Stimulated activated CD4-positive, alpha-beta T cell treated with anti-CD3 and anti-CD28 coated beads, TNF-alpha, amount 100 ng/mL, for 24 hours (primary cell): ENCODE results near the gene GAGE1.
"Not testable (repeated sequence)": the region's sequence is repeated elsewhere in the genome, so short reads cannot be mapped to it uniquely, and the experiment has no call there.

Experiments used
- DNase-seq, 3 experiments: peaks; one replicate each; pipeline ENCODE4 v3.0.0-alpha.2; 2020; ENCODE audit warnings: low read depth in 3 of 3

The GAGE1 gene, protein sequence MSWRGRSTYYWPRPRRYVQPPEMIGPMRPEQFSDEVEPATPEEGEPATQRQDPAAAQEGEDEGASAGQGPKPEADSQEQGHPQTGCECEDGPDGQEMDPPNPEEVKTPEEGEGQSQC

GRCh38 chrX:49598720-49599119 is at the start of gene GAGE1:
TSS of gene GAGE1 (plus strand) at chrX:49599020. CDS start at chrX:49600175, 1,155 bp downstream.
- not testable (repeated sequence) for DNase-seq

- not testable (repeated sequence) for DNase-seq
These were observed 47.8 kb upstream of the GAGE1 start, which contains the start of gene GAGE12E for GRCh38 chrX:49550989-49551388. TSS of gene GAGE12E (plus strand) at chrX:49551289. CDS start at chrX:49552444, 1,155 bp downstream.

GRCh38 chrX:49560542-49560941 is 38.3 kb upstream of the GAGE1 start, which contains the start of gene GAGE12F:
TSS of gene GAGE12F (plus strand) at chrX:49560842. CDS start at chrX:49561997, 1,155 bp downstream.
- DNase-seq, result not testable (repeated sequence)

DNA sequence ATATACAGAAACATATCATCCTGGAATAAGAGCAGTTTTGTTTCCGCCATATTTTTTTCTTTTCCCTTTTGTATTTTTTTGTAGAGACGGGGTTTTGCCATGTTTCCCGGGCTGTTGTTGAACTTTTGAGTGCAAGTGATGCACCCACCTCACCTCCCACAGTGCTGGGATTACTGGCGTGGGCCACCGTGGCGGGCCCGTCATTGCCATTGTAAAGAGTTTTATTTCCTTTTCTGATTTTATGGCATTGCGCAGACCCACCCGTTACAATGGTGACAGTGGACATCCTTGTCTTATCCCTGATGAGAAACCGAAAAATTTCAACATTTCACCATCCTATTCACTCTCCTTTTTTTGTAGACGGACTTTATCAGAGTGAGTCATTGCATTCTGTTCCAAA is 30.1 kb upstream of the GAGE1 start:
- not testable (repeated sequence) for DNase-seq

GRCh38 chrX:49569152-49569551 is 29.7 kb upstream of the GAGE1 start:
- DNase-seq, result not testable (repeated sequence)

DNA sequence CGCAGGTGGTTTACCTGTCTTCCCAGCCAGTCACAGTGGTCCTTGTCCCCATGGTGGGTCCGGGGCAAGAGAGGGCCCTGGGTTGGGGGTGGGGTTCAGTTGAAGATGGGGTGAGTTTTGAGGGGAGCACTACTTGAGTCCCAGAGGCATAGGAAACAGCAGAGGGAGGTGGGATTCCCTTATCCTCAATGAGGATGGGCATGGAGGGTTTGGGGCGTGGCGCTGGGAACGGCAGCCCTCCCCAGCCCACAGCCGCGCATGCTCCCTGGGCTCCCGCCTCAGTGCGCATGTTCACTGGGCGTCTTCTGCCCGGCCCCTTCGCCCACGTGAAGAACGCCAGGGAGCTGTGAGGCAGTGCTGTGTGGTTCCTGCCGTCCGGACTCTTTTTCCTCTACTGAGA is 28.7 kb upstream of the GAGE1 start, which contains the start of gene GAGE12G:
Gene GAGE12G, plus strand, starts transcription at position 301 of the 400 bp plus-strand sequence. CDS start 1,155 bp downstream, outside the sequence.
- DNase-seq, result not testable (repeated sequence)

DNA sequence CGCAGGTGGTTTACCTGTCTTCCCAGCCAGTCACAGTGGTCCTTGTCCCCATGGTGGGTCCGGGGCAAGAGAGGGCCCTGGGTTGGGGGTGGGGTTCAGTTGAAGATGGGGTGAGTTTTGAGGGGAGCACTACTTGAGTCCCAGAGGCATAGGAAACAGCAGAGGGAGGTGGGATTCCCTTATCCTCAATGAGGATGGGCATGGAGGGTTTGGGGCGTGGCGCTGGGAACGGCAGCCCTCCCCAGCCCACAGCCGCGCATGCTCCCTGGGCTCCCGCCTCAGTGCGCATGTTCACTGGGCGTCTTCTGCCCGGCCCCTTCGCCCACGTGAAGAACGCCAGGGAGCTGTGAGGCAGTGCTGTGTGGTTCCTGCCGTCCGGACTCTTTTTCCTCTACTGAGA is 19.2 kb upstream of the GAGE1 start, which contains the start of gene GAGE12H:
Gene GAGE12H, plus strand, starts transcription at position 301 of the 400 bp plus-strand sequence. CDS start 1,155 bp downstream, outside the sequence.
- not testable (repeated sequence) for DNase-seq

- not testable (repeated sequence) for DNase-seq
These were observed 9.6 kb upstream of the GAGE1 start, which contains the start of gene GAGE2A for GRCh38 chrX:49589196-49589595. TSS of gene GAGE2A (plus strand) at chrX:49589496. CDS start at chrX:49590651, 1,155 bp downstream.

DNA sequence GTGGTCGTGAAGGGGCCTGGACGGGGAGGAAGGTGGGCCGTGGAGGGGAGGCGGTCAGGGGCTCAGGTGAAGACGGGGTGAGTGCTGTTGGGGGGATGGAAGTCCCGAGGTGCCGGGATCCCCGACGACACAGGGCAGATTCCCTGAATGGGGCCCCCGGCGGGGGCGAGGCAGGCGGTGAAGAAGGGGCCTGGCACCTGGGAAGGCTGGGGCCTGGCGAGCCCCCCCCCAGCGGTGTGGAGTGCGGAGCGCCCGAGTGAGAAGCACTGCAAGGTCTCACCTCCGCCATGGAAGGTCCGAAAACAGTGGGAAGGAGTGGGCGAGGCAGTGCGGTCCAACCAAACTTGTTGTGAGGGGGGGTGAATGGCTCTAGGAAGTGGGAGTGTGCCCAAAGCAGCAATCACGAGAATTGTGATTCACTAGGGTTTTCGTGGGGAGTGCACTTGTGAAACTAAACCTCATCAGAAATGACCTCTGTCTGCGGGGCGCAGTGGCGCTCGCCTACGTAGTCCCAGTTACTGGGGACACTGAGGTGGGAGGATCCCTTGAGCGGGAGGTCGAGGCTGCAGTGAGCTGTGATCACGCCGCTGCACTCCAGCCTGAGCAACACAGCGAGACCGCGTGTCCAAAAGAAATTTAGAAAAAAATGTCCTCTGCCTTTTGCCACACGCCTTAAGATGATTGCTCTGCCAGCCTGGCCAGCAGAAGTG is 8.9 kb upstream of the GAGE1 start:
- DNase-seq, result peak in 1 of 3 experiments; percentile 0

GRCh38 chrX:49590488-49590887 is 8.3 kb upstream of the GAGE1 start:
- DNase-seq, result not testable (repeated sequence)

- no peak for DNase-seq
These were observed 12.0 kb downstream of the GAGE1 start for GRCh38 chrX:49610718-49611310.

DNA sequence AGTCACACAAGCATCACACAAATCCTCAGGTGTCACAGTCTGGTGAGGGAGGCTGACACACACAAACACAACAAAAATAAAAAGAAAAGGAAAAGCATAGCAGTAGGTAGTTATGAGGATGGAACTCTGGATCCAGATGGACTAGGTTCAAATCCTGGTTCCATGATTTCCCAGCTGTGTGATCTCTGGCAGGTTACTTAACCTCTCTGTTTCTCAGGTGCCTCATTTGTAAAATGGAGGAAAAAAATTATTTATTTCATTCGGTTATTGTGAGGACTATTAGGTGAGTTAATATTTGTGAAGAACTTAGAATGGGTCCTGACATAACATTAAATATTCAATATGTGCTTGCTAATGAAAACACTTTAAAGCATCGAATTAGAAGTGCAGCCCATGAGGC is 19.8 kb downstream of the GAGE1 start:
- DNase-seq, result no peak

DNA sequence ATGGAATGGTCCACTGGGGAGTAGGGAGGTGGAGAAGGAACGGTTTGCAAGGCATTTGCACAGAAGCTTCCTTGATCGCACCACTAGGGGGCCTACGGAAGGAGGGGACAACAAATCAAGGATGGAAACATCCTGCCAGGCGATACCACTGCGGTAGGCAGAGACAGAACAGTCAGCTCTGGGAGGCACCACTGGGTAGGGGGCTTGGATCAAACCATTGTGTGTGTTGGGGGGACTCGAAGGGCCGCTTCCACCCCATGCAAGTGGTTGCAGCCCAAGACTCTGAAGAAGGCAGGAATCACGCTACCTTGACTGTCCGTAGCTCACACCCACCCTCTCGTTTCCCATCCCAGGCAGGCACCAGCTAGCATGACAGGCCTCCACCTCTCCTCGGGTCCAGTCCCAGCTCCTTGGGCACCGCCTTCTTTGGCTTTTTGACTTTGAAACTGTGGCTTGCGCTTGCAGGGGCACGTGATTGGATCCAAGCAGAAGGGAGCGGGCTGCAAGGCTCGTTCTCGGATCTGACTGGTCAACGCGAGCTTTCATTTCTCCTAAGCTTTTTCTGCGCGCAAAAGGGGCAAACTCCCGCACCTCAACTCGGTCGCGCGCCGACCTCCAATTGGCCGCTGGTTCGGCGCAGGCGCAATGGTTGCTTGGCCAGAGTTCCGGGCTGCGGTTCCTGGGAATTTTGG is 28.4 kb downstream of the GAGE1 start:
- DNase-seq, result peak in 2 of 3 experiments; percentile 2 to 6

GRCh38 chrX:49644991-49645637 is 46.3 kb downstream of the GAGE1 start:
- DNase-seq, result no peak

DNA sequence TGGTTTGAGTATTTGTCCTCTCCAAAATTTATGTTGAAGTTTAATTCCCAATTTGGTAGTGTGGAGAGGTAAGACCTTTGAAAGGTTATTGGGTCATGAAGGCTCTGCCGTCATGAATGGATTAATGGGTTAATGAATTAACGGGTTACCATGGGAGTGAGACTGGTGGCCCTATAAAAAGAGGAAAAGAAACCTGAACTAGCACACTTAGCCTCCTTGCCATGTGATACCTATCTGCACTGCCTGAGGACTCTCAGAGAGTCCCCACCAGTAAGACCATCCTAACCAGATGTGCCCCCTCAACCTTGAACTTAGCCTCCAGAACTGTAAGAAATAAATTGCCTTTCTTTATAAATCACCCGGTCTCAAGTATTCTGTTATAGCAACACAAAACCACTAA is 57.7 kb downstream of the GAGE1 start:
- no peak for DNase-seq
